A673 (cell line): Measurements from ENCODE around the gene ZFPM1. TPM values are rescaled to one million over a fixed set of nuclear protein-coding genes. Genes with fewer than 3 reads are reported as not detected.

ENCODE experiments used
- BruUV-seq: library from RNA; stranded (reverse); fragments of 400-500 nt; replicated peaks from 2 replicates; lab custom pipeline; 2021; lab: Mats Ljungman, UMichigan
- CTCF ChIA-PET: fragments of 300-600 bp; sonication (Branson Sonifier 250); formaldehyde crosslinking; loops from one replicate; lab custom pipeline; 2022; ENCODE audit warnings: antibody characterized with exemption; lab: Charles Lee
- POLR2A ChIA-PET: fragments of 300-600 bp; sonication (Branson Sonifier 250); formaldehyde crosslinking; loops from one replicate; lab custom pipeline; 2022; ENCODE audit warnings: antibody characterized with exemption; ENCODE audit not compliant: low non-redundant PET; lab: Charles Lee
- DNase-seq: peaks from one replicate; pipeline ENCODE4 v3.0.0-alpha.2; 2015; ENCODE audit warnings: low spot score
- H3K27ac ChIP-seq: fragments of 200-600 bp; sonication (generic); 2 replicates; pipeline ENCODE4 v1.5.1; 2016; ENCODE audit warnings: mixed run types, low read depth, mild to moderate bottlenecking, mixed read lengths, antibody characterized with exemption, low read length; ENCODE audit not compliant: poor library complexity, severe bottlenecking
- H3K27me3 ChIP-seq: fragments of 200-600 bp; sonication (generic); replicated peaks from 2 replicates; pipeline ENCODE4 v1.6.1; 2017; ENCODE audit warnings: mixed run types, low read depth, mild to moderate bottlenecking, mixed read lengths, antibody characterized with exemption, low read length; ENCODE audit not compliant: insufficient read depth, poor library complexity
- H3K36me3 ChIP-seq: fragments of 200-600 bp; sonication (generic); 2 replicates; pipeline ENCODE4 v1.6.1; 2016; ENCODE audit warnings: mixed run types, mild to moderate bottlenecking, mixed read lengths, antibody characterized with exemption, low read length; ENCODE audit not compliant: insufficient read depth, poor library complexity, severe bottlenecking
- H3K4me1 ChIP-seq: fragments of 200-600 bp; sonication (generic); 2 replicates; pipeline ENCODE4 v1.6.1; 2017; ENCODE audit warnings: mixed run types, mild to moderate bottlenecking, mixed read lengths, antibody characterized with exemption, low read length; ENCODE audit not compliant: insufficient read depth, poor library complexity, severe bottlenecking
- H3K4me3 ChIP-seq: fragments of 200-600 bp; sonication (generic); 2 replicates; pipeline ENCODE4 v1.5.1; 2016; ENCODE audit warnings: low read depth, mixed run types, mild to moderate bottlenecking, mixed read lengths, low read length; ENCODE audit not compliant: poor library complexity, severe bottlenecking
- H3K9me3 ChIP-seq: fragments of 200-600 bp; sonication (generic); 2 replicates; pipeline ENCODE4 v1.6.1; 2016; ENCODE audit warnings: mixed run types, low read depth, mild to moderate bottlenecking, mixed read lengths, antibody characterized with exemption, low read length; ENCODE audit not compliant: poor library complexity, severe bottlenecking
- CTCF ChIP-seq: fragments of 300-800, 200-600 bp; sonication (generic); conservative IDR thresholded peaks from 2 replicates; pipeline ENCODE4 v1.5.1; 2017; ENCODE audit warnings: low read depth, mild to moderate bottlenecking, antibody characterized with exemption, low read length, moderate library complexity, mixed read lengths
- EZH2 ChIP-seq: fragments of 200-600 bp; sonication (generic); IDR thresholded peaks from 2 replicates; pipeline ENCODE4 v1.6.1; 2017; ENCODE audit warnings: borderline replicate concordance, low read depth, mild to moderate bottlenecking, mixed read lengths, antibody characterized with exemption, low read length; ENCODE audit not compliant: poor library complexity, severe bottlenecking
- intact Hi-C: fragments of 100-400 bp; cut with micrococcal nuclease; formaldehyde crosslinking; loops from one replicate; pipeline ENCODE4 v1.10.0; 2022; ENCODE audit not compliant: unreplicated experiment
- total RNA-seq: library from RNA; stranded (reverse); gene quantifications from 2 replicates; pipeline ENCODE4 v1.2.3, GENCODE V29; 2021

Gene ZFPM1
- total RNA-seq, 1 experiment from 2014 or later = 5.6 TPM

GRCh38 chr16:88539261-88539651, 86.2 kb downstream of the ZFPM1 start:
- Histone ChIP-seq H3K36me3 (no peaks in the 10 kb centered on the region), H3K27me3 (peaks cover 22% of the 10 kb centered on the region), H3K27ac (no peak overlapping the region), H3K9me3 (peaks cover 10% of the 10 kb centered on the region), H3K4me3 (no peak overlapping the region), H3K4me1 (no peaks in the 10 kb centered on the region)
- TF ChIP-seq EZH2 (no peak), CTCF (no peak)
- POLR2A ChIA-PET = no interaction called here
- no peak for DNase-seq
- intact Hi-C loops = no loop called here
- CTCF ChIA-PET = interaction anchor here (0.7 kb wide), 1 partner anchor 144 kb away, joined by 4 read pairs; no protein-coding TSS in a partner anchor
- BruUV-seq = no TSS peak

- no peaks in the 10 kb centered on the region for H3K4me1 ChIP-seq
- no peak for DNase-seq
- no peak for TF ChIP-seq CTCF
- TF ChIP-seq EZH2 = no peak
- ChIA-PET POLR2A (interaction anchor here (0.6 kb wide), 1 partner anchor 245 kb away, joined by 3 read pairs; the partner anchor contains the start of gene PIEZO1), CTCF (interaction anchor here (0.7 kb wide), 1 partner anchor 144 kb away, joined by 4 read pairs; no protein-coding TSS in a partner anchor)
- intact Hi-C loops = no loop called here
- H3K36me3 ChIP-seq = no peaks in the 10 kb centered on the region
- BruUV-seq = no TSS peak
- H3K4me3 ChIP-seq = no peak overlapping the region
- no peak overlapping the region for H3K27ac ChIP-seq
- peaks cover 22% of the 10 kb centered on the region for H3K27me3 ChIP-seq
- H3K9me3 ChIP-seq = peaks cover 10% of the 10 kb centered on the region
Observed at GRCh38 chr16:88539652-88540345, 86.7 kb downstream of the ZFPM1 start.

- no TSS peak for BruUV-seq
- ChIA-PET CTCF (no interaction called here), POLR2A (no interaction called here)
- no peak for DNase-seq
- Histone ChIP-seq H3K27me3 (peaks cover 22% of the 10 kb centered on the region), H3K9me3 (peaks cover 10% of the 10 kb centered on the region), H3K36me3 (no peaks in the 10 kb centered on the region), H3K4me1 (no peaks in the 10 kb centered on the region), H3K27ac (no peak overlapping the region), H3K4me3 (no peak overlapping the region)
- intact Hi-C loops = no loop called here
- no peak for TF ChIP-seq EZH2
- no peak for TF ChIP-seq CTCF
Observed at GRCh38 chr16:88540346-88540977, 87.4 kb downstream of the ZFPM1 start.
